HepG2 (cell line): Measurements from ENCODE around the gene MIGA2. TPM values are rescaled to one million over a fixed set of nuclear protein-coding genes. Genes with fewer than 3 reads are reported as not detected.
A peak's percentile ranks its signal among the peaks of the same experiment; 100 is the strongest.

Source experiments
- ATM ChIP-seq: fragments of 450-650 bp; IDR thresholded peaks from 2 replicates; pipeline ENCODE4 v1.7.1; 2017; ENCODE audit warnings: mild to moderate bottlenecking, borderline replicate concordance
- GABPB1 ChIP-seq: IDR thresholded peaks from 2 replicates; pipeline ENCODE4 v1.6.1; 2016; ENCODE audit warnings: mild to moderate bottlenecking, missing genetic modification reagents, moderate library complexity, missing compliant biosample characterization
- HDAC1 ChIP-seq: sonication (generic); formaldehyde crosslinking; IDR thresholded peaks from 2 replicates; pipeline ENCODE4 v1.5.1; 2020; ENCODE audit warnings: mild to moderate bottlenecking, missing genetic modification reagents
- MED1 ChIP-seq: sonication (generic); formaldehyde crosslinking; IDR thresholded peaks from 2 replicates; pipeline ENCODE4 v1.4.0; 2020; ENCODE audit warnings: missing genetic modification reagents
- SNAPC2 ChIP-seq: sonication (generic); formaldehyde crosslinking; IDR thresholded peaks from 2 replicates; pipeline ENCODE4 v1.8.1; 2022; ENCODE audit warnings: mild to moderate bottlenecking, missing genetic modification reagents
- ZFAT ChIP-seq: sonication (generic); formaldehyde crosslinking; conservative IDR thresholded peaks from 2 replicates; pipeline ENCODE4 v1.8.1; 2023; ENCODE audit warnings: missing genetic modification reagents, inconsistent platforms
- ZFP90 ChIP-seq: sonication (generic); formaldehyde crosslinking; IDR thresholded peaks from 2 replicates; pipeline ENCODE4 v1.8.0; 2022; ENCODE audit warnings: missing genetic modification reagents, mild to moderate bottlenecking, inconsistent platforms, borderline replicate concordance
- ZNF160 ChIP-seq: sonication (generic); formaldehyde crosslinking; IDR thresholded peaks from 2 replicates; pipeline ENCODE4 v1.8.0; 2022; ENCODE audit warnings: mild to moderate bottlenecking, inconsistent platforms, missing genetic modification reagents
- ZNF605 ChIP-seq: sonication (generic); formaldehyde crosslinking; IDR thresholded peaks from 2 replicates; pipeline ENCODE4 v1.8.0; 2022; ENCODE audit warnings: mild to moderate bottlenecking, missing genetic modification reagents
- ZNF720 ChIP-seq: sonication (generic); formaldehyde crosslinking; IDR thresholded peaks from 2 replicates; pipeline ENCODE4 v1.4.0; 2020; ENCODE audit warnings: missing genetic modification reagents
- ZNF782 ChIP-seq: sonication (generic); formaldehyde crosslinking; IDR thresholded peaks from 2 replicates; pipeline ENCODE4 v1.4.0; 2020; ENCODE audit warnings: missing genetic modification reagents, mild to moderate bottlenecking, borderline replicate concordance
- polyA plus RNA-seq, 8 experiments: library from polyadenylated mRNA; depleted of rRNA in 3 of 8; stranded (reverse) in 7 of 8; unstranded in 1 of 8; fragments of >200 nt; fragmentation: Illumina TruSeq in 4 of 8; extraction: Trizol in 4 of 8; gene quantifications; 2 replicates each; pipeline versions ENCODE4 v1.2.1 to v1.2.3, GENCODE V29; 2011 to 2016; ENCODE audit warnings: low read depth in 4 of 8, missing spikeins in 1 of 8, mixed read lengths in 1 of 8; ENCODE audit not compliant: insufficient read depth in 1 of 8
- total RNA-seq, 5 experiments: library from RNA; depleted of rRNA; stranded (reverse); fragments of >200 nt; fragmentation: Illumina TruSeq; extraction: Trizol; gene quantifications; 2 replicates each; pipeline ENCODE4 v1.2.3, GENCODE V29; 2016; ENCODE audit warnings: low read depth in 1 of 5
- TF ChIP-seq, protein P1 (sequence below): sonication (generic); formaldehyde crosslinking; conservative IDR thresholded peaks from 2 replicates; pipeline ENCODE4 v1.4.0; 2020; ENCODE audit warnings: mild to moderate bottlenecking, missing genetic modification reagents, moderate library complexity
- TF ChIP-seq, protein P2 (sequence below): IDR thresholded peaks from 2 replicates; pipeline ENCODE4 v1.6.1; 2016; ENCODE audit warnings: missing genetic modification reagents, missing compliant biosample characterization
- TF ChIP-seq, protein P3 (sequence below): sonication (generic); formaldehyde crosslinking; IDR thresholded peaks from 2 replicates; pipeline ENCODE4 v1.4.0; 2020; ENCODE audit warnings: mild to moderate bottlenecking, missing genetic modification reagents

MIGA2 gene
- total and polyA plus RNA-seq, 2 of the 13 experiments (the other 11 are each of a cell fraction or from before 2014, with no cell fraction given) = 10.8 to 17.1 TPM

DNA sequence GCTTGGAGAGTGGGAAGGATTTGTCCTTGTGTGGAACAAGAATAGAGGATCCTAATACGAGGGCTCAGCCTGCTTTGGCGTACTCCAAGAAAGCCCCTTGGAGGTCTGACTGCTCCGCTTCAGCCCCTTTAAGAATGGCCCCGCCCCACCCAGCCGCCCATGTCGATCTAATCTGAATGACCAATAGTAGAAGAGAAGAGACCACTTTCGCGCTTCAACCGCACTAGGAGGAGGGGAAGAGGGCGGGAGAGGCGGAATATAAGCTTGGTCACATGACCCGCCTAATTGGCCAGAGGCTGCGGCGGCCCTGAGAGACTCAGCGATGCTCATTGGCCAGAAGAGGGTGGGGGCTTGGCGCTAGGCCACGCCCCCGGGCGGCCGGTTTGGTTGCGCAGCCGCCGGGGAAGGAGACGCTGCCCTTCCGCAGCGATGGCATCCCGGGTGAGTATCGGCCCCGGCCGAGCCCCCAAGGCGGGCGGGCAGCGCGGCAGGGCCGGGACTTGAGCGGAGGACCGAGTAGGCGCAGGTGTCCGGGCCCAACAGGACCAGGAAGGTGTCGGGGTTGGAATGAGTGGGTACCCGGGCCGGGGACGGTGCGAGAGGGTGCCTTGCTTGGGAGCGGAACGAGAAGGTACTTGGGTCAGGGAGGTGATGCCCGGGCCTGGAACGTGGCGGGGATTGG lies at the start of gene MIGA2 (continued):
- TF ChIP-seq, protein P1, sequence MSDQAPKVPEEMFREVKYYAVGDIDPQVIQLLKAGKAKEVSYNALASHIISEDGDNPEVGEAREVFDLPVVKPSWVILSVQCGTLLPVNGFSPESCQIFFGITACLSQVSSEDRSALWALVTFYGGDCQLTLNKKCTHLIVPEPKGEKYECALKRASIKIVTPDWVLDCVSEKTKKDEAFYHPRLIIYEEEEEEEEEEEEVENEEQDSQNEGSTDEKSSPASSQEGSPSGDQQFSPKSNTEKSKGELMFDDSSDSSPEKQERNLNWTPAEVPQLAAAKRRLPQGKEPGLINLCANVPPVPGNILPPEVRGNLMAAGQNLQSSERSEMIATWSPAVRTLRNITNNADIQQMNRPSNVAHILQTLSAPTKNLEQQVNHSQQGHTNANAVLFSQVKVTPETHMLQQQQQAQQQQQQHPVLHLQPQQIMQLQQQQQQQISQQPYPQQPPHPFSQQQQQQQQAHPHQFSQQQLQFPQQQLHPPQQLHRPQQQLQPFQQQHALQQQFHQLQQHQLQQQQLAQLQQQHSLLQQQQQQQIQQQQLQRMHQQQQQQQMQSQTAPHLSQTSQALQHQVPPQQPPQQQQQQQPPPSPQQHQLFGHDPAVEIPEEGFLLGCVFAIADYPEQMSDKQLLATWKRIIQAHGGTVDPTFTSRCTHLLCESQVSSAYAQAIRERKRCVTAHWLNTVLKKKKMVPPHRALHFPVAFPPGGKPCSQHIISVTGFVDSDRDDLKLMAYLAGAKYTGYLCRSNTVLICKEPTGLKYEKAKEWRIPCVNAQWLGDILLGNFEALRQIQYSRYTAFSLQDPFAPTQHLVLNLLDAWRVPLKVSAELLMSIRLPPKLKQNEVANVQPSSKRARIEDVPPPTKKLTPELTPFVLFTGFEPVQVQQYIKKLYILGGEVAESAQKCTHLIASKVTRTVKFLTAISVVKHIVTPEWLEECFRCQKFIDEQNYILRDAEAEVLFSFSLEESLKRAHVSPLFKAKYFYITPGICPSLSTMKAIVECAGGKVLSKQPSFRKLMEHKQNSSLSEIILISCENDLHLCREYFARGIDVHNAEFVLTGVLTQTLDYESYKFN (CRISPR knock-in tag) = 0 out of 2 replicates have a peak, but pooled peaks have one; percentile 28
- TF ChIP-seq GABPB1 (peak; percentile 87), ZFAT (CRISPR knock-in tag) (no peak), ZNF720 (no peak), ZNF782 (CRISPR knock-in tag) (0 out of 2 replicates have a peak, but pooled peaks have one; percentile 20), MED1 (CRISPR knock-in tag) (peak; percentile 43; the same call in 1 of the 2 replicates), SNAPC2 (no peak), HDAC1 (CRISPR knock-in tag) (peak; percentile 87), ZNF160 (CRISPR knock-in tag) (peak; percentile 47; the same call in 1 of the 2 replicates), ATM (no peak), ZFP90 (CRISPR knock-in tag) (peak; percentile 15; the same call in 1 of the 2 replicates), ZNF605 (CRISPR knock-in tag) (peak; percentile 57; the same call in 1 of the 2 replicates)
- TF ChIP-seq, protein P2, sequence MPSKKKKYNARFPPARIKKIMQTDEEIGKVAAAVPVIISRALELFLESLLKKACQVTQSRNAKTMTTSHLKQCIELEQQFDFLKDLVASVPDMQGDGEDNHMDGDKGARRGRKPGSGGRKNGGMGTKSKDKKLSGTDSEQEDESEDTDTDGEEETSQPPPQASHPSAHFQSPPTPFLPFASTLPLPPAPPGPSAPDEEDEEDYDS (CRISPR knock-in tag) = peak; percentile 92
- TF ChIP-seq, protein P3, sequence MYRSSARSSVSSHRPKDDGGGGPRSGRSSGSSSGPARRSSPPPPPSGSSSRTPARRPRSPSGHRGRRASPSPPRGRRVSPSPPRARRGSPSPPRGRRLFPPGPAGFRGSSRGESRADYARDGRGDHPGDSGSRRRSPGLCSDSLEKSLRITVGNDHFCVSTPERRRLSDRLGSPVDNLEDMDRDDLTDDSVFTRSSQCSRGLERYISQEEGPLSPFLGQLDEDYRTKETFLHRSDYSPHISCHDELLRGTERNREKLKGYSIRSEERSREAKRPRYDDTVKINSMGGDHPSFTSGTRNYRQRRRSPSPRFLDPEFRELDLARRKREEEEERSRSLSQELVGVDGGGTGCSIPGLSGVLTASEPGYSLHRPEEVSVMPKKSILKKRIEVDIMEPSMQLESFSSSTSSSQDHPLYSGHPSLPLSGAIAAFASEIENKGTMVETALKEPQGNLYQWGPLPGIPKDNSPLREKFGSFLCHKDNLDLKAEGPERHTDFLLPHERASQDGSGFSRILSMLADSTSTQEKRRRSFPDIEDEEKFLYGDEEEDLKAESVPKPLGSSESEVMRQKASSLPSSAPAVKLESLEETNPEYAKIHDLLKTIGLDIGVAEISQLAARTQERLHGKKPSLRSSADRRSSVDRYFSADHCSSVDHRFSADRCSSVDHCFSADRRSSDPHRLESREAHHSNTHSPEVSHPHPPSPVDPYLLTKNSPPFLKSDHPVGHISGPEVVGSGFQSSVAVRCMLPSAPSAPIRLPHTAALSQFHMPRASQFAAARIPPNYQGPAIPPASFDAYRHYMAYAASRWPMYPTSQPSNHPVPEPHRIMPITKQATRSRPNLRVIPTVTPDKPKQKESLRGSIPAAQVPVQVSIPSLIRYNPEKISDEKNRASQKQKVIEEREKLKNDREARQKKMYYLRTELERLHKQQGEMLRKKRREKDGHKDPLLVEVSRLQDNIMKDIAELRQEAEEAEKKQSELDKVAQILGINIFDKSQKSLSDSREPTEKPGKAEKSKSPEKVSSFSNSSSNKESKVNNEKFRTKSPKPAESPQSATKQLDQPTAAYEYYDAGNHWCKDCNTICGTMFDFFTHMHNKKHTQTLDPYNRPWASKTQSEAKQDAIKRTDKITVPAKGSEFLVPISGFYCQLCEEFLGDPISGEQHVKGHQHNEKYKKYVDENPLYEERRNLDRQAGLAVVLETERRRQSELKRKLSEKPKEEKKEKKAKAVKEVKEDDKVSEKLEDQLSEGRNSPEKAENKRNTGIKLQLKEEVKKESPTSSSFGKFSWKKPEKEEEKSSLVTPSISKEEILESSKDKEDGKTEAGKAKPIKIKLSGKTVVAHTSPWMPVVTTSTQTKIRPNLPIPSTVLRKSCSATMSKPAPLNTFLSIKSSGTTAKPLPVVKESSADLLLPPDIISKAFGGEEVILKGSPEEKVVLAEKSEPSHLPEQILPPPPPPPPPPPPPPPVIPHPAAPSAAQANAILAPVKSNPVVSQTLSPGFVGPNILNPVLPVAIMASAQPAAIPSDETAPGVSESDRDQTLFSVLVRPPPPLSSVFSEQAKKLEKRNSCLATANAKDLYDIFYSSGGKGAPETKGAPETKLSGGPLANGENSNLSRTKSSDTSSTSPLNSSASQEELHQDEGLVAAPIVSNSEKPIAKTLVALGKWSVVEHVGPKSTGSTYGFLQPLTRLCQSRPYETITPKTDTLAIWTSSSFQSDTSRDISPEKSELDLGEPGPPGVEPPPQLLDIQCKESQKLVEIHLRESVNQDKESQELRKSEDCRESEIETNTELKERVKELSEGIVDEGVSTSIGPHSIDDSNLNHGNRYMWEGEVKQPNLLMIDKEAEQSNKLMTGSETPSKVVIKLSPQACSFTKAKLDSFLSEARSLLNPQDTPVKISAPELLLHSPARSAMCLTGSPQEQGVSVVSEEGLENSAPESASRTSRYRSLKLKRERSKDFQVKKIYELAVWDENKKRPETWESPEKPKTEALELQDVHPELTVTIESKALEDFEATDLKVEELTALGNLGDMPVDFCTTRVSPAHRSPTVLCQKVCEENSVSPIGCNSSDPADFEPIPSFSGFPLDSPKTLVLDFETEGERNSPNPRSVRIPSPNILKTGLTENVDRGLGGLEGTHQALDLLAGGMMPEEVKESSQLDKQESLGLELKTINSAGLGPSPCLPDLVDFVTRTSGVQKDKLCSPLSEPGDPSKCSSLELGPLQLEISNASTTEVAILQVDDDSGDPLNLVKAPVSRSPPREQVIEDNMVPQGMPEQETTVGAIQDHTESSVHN (CRISPR knock-in tag) = no peak
